Keratinocyte (primary cell): Measurements from ENCODE around the gene UBA52. TPM values are rescaled to one million over a fixed set of nuclear protein-coding genes. Genes with fewer than 3 reads are reported as not detected.

Source experiments
- DNase-seq: peaks from one replicate; pipeline ENCODE4 v3.0.0-alpha.2; 2011; ENCODE audit warnings: low read depth, missing footprints, low spot score
- FAIRE-seq: peaks from 2 replicates; lab custom pipeline; 2011; peaks lifted over from hg19 to GRCh38; lab: Jason Lieb, UNC
- H2AFZ ChIP-seq: 2 replicates; pipeline ENCODE4 v1.6.0; 2012; ENCODE audit warnings: low read length, control low read depth, inconsistent platforms; ENCODE audit not compliant: control insufficient read depth
- H3K27ac ChIP-seq: 2 replicates; pipeline ENCODE4 v1.5.1; 2011; ENCODE audit warnings: low read length; ENCODE audit not compliant: control insufficient read depth, insufficient read depth
- H3K27me3 ChIP-seq: 3 replicates; pipeline ENCODE4 v1.6.0; 2011; ENCODE audit warnings: low read length; ENCODE audit not compliant: control insufficient read depth, insufficient read depth; ENCODE audit errors: extremely low read depth
- H3K36me3 ChIP-seq, 2 experiments: 2 replicates in 1 of 2; 3 replicates in 1 of 2; pipeline ENCODE4 v1.5.1; 2011; ENCODE audit warnings: low read length in 2 of 2, mild to moderate bottlenecking in 1 of 2; ENCODE audit not compliant: control insufficient read depth in 2 of 2, insufficient read depth in 2 of 2; ENCODE audit errors: extremely low read depth in 1 of 2
- H3K4me1 ChIP-seq: 3 replicates; pipeline ENCODE4 v1.5.1; 2011; ENCODE audit warnings: low read length; ENCODE audit not compliant: control insufficient read depth, insufficient read depth; ENCODE audit errors: extremely low read depth
- H3K4me2 ChIP-seq: 3 replicates; pipeline ENCODE4 v1.6.0; 2011; ENCODE audit warnings: low read depth, low read length; ENCODE audit not compliant: control insufficient read depth, insufficient read depth; ENCODE audit errors: extremely low read depth
- H3K4me3 ChIP-seq, 3 experiments: fragments of 200-600 bp in 1 of 3; sonication (generic) in 1 of 3; 2 replicates in 2 of 3; 3 replicates in 1 of 3; pipeline ENCODE4 v1.5.1; 2011 to 2016; ENCODE audit warnings: low read length in 3 of 3, mild to moderate bottlenecking in 3 of 3, control low read depth in 2 of 3, inconsistent platforms in 1 of 3, low read depth in 1 of 3, mixed read lengths in 1 of 3, mixed run types in 1 of 3, moderate library complexity in 1 of 3; ENCODE audit not compliant: control insufficient read depth in 2 of 3, insufficient read depth in 2 of 3; ENCODE audit errors: extremely low read depth in 1 of 3
- H3K79me2 ChIP-seq: 2 replicates; pipeline ENCODE4 v1.6.0; 2012; ENCODE audit warnings: low read length; ENCODE audit not compliant: control insufficient read depth, insufficient read depth
- H3K9ac ChIP-seq: 3 replicates; pipeline ENCODE4 v1.6.0; 2011; ENCODE audit warnings: low read length; ENCODE audit not compliant: control insufficient read depth, insufficient read depth; ENCODE audit errors: extremely low read depth
- H3K9me1 ChIP-seq: 3 replicates; pipeline ENCODE4 v1.6.0; 2011; ENCODE audit warnings: low read length; ENCODE audit not compliant: control insufficient read depth, insufficient read depth; ENCODE audit errors: extremely low read depth
- H3K9me3 ChIP-seq: 2 replicates; pipeline ENCODE4 v1.5.1; 2012; ENCODE audit warnings: low read depth, low read length; ENCODE audit not compliant: control insufficient read depth
- H4K20me1 ChIP-seq: 3 replicates; pipeline ENCODE4 v1.6.0; 2011; ENCODE audit warnings: low read length; ENCODE audit not compliant: control insufficient read depth, insufficient read depth; ENCODE audit errors: extremely low read depth
- EZH2 ChIP-seq: IDR thresholded peaks from one replicate; pipeline ENCODE4 v1.6.1; 2012; ENCODE audit warnings: inconsistent platforms, mild to moderate bottlenecking, low read length, moderate library complexity
- dilution Hi-C: fragments of 300-500 bp; cut with MboI; formaldehyde crosslinking; loops from one replicate; pipeline ENCODE4 v1.7.0; 2020; ENCODE audit warnings: low sequenced_read_pairs; ENCODE audit not compliant: extremely low pct_ligation_motif_present
- polyA plus RNA-seq, 5 experiments: library from polyadenylated mRNA; depleted of rRNA in 3 of 5; stranded (reverse) in 3 of 5; stranded (forward) in 1 of 5; unstranded in 1 of 5; fragments of >200 nt; gene quantifications; 1 replicate in 1 of 5; 2 replicates in 3 of 5; 3 replicates in 1 of 5; pipeline versions ENCODE4 v1.2.1 to v1.2.3, GENCODE V29; 2011 to 2012; ENCODE audit warnings: missing spikeins in 2 of 5, low read depth in 1 of 5, low replicate concordance in 1 of 5
- TF ChIP-seq, protein P1 (sequence below), 3 experiments: IDR thresholded peaks in 1 of 3; conservative IDR thresholded peaks in 1 of 3; optimal IDR thresholded peaks in 1 of 3; 2 replicates in 2 of 3; 3 replicates in 1 of 3; pipeline versions ENCODE3 to v1.5.1; 2011; ENCODE audit warnings: low read length in 3 of 3, mild to moderate bottlenecking in 3 of 3, moderate library complexity in 2 of 3, control low read depth in 1 of 3, inconsistent platforms in 1 of 3; ENCODE audit not compliant: insufficient read depth in 2 of 3; ENCODE audit errors: extremely low read depth in 1 of 3

UBA52 gene
- polyA plus RNA-seq, 1 donor (not counting 4 experiments of a cell fraction or from before 2014, with no cell fraction given): 1,376 TPM

DNA sequence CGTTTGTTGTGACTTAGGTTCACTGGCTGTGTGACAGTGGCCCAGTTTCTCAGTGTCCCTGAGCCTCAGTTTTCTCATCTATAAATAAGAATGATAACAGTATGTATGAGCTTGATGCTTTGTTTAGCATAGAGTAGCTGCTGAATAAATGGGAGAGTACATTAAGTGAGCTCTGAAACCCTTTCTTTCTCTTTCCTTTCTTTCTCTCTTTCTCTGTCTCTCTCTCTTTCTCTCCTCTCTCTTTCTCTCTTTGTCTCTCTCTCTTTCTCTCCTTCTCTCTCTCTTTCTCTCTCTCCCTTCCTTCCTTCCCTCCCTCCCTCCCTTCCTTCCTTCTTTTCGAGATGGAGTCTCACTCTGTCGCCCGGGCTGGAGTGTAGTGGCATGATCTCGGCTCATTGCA lies 12.0 kb upstream of the UBA52 start:
- FAIRE-seq (no peak), DNase-seq (no peak)
- TF ChIP-seq EZH2: no peak
- TF ChIP-seq, protein P1, sequence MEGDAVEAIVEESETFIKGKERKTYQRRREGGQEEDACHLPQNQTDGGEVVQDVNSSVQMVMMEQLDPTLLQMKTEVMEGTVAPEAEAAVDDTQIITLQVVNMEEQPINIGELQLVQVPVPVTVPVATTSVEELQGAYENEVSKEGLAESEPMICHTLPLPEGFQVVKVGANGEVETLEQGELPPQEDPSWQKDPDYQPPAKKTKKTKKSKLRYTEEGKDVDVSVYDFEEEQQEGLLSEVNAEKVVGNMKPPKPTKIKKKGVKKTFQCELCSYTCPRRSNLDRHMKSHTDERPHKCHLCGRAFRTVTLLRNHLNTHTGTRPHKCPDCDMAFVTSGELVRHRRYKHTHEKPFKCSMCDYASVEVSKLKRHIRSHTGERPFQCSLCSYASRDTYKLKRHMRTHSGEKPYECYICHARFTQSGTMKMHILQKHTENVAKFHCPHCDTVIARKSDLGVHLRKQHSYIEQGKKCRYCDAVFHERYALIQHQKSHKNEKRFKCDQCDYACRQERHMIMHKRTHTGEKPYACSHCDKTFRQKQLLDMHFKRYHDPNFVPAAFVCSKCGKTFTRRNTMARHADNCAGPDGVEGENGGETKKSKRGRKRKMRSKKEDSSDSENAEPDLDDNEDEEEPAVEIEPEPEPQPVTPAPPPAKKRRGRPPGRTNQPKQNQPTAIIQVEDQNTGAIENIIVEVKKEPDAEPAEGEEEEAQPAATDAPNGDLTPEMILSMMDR (optimal IDR thresholded peaks at IDR 0.05 in 1 of 3, IDR thresholded peaks at IDR 0.05 in 1 of 3, conservative IDR thresholded peaks at IDR 0.05 in 1 of 3; ENCODE audit: extremely low read depth in 1 of 3, insufficient read depth in 2 of 3, low read length in 3 of 3): no peak
- H3K27me3 ChIP-seq: no peaks in the 10 kb centered on the region
- H3K79me2 ChIP-seq: peaks cover 34% of the 10 kb centered on the region
- H3K4me1 ChIP-seq: peaks cover 11% of the 10 kb centered on the region
- H3K36me3 ChIP-seq: peaks cover 19 to 21% of the 10 kb centered on the region in 2 experiments
- no peak overlapping the region for H3K27ac ChIP-seq
- H3K9me1 ChIP-seq: no peaks in the 10 kb centered on the region
- H3K4me3 ChIP-seq: no peak overlapping the region
- H2AFZ ChIP-seq: no peak overlapping the region
- no peaks in the 10 kb centered on the region for H3K9me3 ChIP-seq
- no peaks in the 10 kb centered on the region for H4K20me1 ChIP-seq
- H3K9ac ChIP-seq: no peak overlapping the region
- dilution Hi-C loops: no loop called here
- peak overlapping the region; percentile 100 for H3K4me2 ChIP-seq

DNA sequence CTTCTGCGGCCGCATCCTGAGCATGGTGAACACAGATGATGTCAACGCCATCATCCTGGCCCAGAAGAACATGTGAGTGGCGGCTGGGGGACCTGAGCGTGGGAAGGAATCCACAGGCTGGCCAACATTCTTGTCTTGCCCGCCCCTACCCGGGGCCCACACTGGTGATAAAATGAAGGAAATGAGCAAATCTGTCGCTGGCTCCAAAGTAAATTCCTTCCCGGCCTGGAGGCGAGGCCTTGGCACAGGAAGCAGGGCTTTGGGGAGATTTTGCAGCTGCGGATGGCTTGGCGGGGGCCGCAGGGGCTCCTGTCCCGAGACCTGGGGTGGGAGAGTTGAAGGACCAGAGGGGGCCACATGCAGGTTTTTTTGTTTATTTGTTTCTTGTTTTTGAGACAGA lies 9.6 kb upstream of the UBA52 start:
- DNase-seq (no peak), FAIRE-seq (no peak)
- no peaks in the 10 kb centered on the region for H4K20me1 ChIP-seq
- H3K36me3 ChIP-seq: peaks cover 26 to 30% of the 10 kb centered on the region in 2 experiments
- peaks cover 11% of the 10 kb centered on the region for H3K4me1 ChIP-seq
- H3K4me2 ChIP-seq: no peak overlapping the region
- no peak for TF ChIP-seq EZH2
- TF ChIP-seq, protein P1 (optimal IDR thresholded peaks at IDR 0.05 in 1 of 3, IDR thresholded peaks at IDR 0.05 in 1 of 3, conservative IDR thresholded peaks at IDR 0.05 in 1 of 3; ENCODE audit: extremely low read depth in 1 of 3, insufficient read depth in 2 of 3, low read length in 3 of 3): no peak
- H3K9me3 ChIP-seq: no peaks in the 10 kb centered on the region
- dilution Hi-C loops: no loop called here
- no peak overlapping the region for H3K4me3 ChIP-seq
- H2AFZ ChIP-seq: no peak overlapping the region
- H3K9ac ChIP-seq: no peak overlapping the region
- peaks cover 34% of the 10 kb centered on the region for H3K79me2 ChIP-seq
- H3K27me3 ChIP-seq: no peaks in the 10 kb centered on the region
- H3K27ac ChIP-seq: no peak overlapping the region
- H3K9me1 ChIP-seq: no peaks in the 10 kb centered on the region
